GM12892 (cell line): Measurements from ENCODE around the gene SANBR. TPM values are rescaled to one million over a fixed set of nuclear protein-coding genes. Genes with fewer than 3 reads are reported as not detected.
"Not testable (repeated sequence)": the region's sequence is repeated elsewhere in the genome, so short reads cannot be mapped to it uniquely, and the experiment has no call there.

ENCODE experiments used
- DNase-seq: peaks from one replicate; pipeline ENCODE4 v3.0.0; 2011; ENCODE audit not compliant: insufficient read length
- FAIRE-seq: peaks from 2 replicates; lab custom pipeline; 2011; peaks lifted over from hg19 to GRCh38; lab: Jason Lieb, UNC
- POLR2A ChIP-seq: IDR thresholded peaks from 2 replicates; pipeline ENCODE4 v1.6.1; 2011; ENCODE audit warnings: low read depth, low read length, control low read depth
- POLR2AphosphoS5 ChIP-seq: IDR thresholded peaks from 2 replicates; pipeline ENCODE4 v1.6.1; 2011; ENCODE audit warnings: low read depth, low read length, control low read depth
- TAF1 ChIP-seq: IDR thresholded peaks from 2 replicates; pipeline ENCODE4 v1.6.1; 2011; ENCODE audit warnings: low read depth, mild to moderate bottlenecking, control low read depth, low read length, borderline replicate concordance
- polyA plus RNA-seq: library from polyadenylated mRNA; unstranded; fragments of >200 nt; gene quantifications from one replicate; pipeline ENCODE4 v1.2.1, GENCODE V29; 2012; ENCODE audit warnings: missing spikeins, inconsistent platforms; ENCODE audit not compliant: missing spikeins

The SANBR gene
- 7.6 TPM for polyA plus RNA-seq

DNA sequence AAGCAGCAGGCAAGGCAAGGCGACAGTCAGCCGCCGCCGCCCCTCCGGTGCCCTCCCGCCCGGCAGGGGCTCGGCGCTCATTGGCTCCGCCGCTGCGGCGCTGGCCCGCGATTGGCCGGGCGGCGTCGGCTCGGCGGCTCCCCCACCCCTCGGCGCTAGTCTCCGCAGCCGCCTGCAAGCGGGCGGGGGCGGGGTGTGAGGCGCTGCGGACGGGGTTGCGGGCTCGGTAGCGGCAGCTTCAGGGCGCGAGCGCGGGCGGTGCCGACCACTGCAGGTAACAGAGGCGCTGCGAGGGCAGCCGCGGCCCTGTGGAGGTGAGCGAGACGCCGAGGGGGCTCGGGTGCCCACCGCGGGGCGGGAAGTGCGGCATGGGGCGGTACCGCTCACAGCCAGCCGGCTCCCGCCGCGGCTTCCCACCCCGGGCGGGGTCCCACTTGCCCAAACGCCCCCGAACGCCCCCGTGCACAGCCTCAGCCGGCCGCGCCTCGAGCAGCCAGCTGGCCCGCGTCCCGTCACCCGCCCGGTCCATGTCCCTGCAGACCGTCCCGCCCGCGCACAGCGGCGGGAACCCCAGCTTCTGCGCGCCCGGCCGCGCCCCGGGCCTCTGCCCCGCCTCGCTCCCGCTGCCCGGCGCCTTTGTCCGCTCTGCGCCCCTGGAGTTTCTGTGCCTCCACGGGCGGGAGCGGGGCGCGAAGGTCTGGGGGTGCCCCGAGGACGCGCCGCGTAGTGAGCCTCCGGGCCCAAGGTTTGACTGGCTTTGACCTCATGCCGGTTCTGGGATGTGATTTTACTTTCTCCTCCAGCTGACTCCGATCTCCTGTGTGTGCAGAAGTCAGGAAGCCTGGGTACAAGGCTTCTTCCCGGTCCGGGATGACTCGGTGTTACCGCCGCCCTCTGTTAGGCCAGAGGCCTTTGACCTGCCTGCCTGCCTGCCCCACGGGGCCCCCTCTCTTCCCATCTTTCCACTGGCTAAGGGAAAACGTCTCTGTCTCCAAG lies at the start of gene SANBR:
SANBR (plus strand) TSS at position 158 of the 996 bp plus-strand sequence. CDS start 4,480 bp downstream, outside the sequence.
- DNase-seq: peak; percentile 77
- FAIRE-seq: peak; percentile 94
- TF ChIP-seq POLR2A: no peak; the same call in 1 of the 2 replicates
- 0 out of 2 replicates have a peak, but pooled peaks have one; percentile 22 for TF ChIP-seq TAF1
- TF ChIP-seq POLR2AphosphoS5: no peak

DNA sequence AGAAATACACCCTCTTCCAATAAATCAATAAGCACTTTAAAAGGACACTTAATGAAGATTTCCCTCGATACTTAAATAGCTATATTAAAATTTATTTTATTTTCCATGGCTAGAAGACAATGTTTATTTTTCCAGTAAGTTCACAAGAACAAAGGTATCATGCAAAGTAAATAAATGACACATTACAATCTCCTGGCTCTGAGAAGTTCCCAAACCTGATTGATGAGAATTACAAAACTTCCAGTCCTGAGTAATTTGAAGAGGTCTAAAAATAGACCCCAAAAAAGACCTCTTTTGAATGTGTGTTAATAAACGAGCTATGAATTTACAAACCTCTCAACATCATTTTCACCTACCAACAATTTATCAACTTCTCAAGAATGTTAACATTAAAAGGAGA lies 49.7 kb upstream of the SANBR start:
- TF ChIP-seq POLR2AphosphoS5: no peak
- no peak for TF ChIP-seq POLR2A
- no peak for TF ChIP-seq TAF1
- DNase-seq: no peak
- no peak for FAIRE-seq

DNA sequence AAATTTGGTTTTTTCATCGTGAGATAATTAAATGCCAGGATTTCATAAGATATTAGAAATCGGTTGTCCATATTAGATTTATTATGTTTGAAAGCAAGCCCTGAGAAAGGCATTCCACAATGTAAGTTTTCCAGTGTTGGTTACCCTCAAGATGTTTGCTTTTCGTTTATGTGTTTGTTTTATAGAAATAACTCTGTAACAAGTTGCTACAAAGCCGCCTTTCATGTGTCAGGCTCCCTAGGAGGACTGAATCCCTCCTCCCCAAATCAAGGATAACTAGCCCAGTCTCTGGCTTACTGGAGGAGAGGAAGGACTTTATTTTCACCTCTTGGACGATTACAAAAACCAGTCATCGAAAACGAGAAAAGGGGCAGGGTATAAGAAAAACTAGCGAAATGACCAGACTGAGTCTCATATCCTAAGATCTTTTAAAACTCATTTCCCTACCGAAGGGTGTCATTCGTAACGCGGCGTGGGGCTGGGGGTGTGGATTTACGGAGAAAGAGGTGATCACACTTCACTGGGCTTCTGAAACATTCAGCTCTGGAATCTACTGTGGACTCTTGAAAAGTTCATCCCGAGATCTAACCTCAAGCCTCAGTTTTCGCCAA lies 49.2 kb upstream of the SANBR start:
- DNase-seq: peak; percentile 11
- TF ChIP-seq TAF1: no peak
- no peak for TF ChIP-seq POLR2AphosphoS5
- TF ChIP-seq POLR2A: no peak
- FAIRE-seq: no peak

DNA sequence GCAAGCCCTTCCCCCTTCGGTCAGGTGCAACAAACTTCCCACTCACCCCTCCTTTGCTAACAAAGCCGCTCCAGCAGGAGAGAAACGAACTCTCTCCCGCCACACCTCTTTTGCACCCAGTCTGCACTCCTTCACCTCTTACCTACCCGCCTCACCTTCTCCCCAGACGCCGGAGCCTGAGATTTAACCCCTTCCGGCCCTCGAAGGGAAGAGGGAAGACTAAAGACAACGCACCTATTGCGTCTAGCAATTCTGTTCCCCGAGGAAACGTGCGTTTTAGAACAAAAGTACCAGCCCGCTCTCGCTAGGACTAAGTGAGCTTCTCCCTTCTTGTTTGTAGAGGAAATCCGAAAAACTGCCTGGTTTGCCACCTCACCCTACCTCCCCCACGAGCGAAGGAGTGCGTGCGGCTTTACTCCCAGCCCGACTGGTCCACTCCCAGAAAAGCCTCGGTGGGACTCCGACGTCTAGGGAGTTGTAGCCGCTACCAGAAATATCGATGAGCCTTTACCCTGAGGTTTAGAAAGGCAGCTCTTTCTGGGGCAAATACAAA lies 48.6 kb upstream of the SANBR start:
- TF ChIP-seq TAF1 (peak; percentile 70; the same call in 1 of the 2 replicates), POLR2AphosphoS5 (peak; percentile 74), POLR2A (peak; percentile 60)
- peak; percentile 92 for FAIRE-seq
- DNase-seq: peak; percentile 53

DNA sequence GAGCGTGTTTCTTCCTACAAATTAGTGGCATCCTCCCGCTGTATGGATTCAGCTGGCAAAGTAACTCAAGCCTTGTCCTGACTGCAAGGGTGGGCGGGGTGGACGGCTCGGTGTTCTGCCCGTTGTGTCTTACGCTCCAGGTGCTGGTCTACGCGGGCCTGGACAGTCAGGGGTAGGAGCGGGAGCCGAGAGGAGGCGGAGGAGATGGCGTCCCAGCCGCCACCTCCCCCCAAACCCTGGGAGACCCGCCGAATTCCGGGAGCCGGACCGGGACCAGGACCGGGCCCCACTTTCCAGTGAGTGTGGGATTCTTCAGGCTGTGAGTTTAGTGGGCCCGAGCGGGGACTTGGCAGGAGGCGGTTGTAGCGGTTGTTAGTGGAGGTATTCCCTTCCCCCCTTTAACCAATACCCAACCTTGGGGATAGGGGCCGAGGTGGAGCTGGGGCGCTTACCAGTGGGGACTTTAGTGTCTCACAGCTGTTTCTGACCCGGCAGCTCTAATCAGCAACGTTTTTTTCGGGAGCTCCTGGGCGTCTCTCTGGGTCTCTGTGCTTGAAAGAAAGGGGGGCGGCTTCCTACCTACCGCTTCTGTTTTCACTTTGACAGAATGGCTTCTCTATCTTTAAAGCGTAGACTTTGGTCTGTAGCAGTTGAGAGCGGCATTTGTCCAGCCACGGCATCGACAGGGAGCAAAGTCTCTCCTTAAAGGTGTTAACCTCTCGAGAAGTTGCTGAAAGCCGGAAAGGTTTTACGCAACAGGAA lies 47.9 kb upstream of the SANBR start, which contains the start of the genes PEX13 and PUS10:
PEX13 (plus strand) TSS at position 165 of the 762 bp plus-strand sequence; CDS start at position 205, 40 bp downstream.
PUS10 (minus strand) TSS at position 700 of the 762 bp plus-strand sequence. CDS start 6,365 bp downstream, outside the sequence.
- FAIRE-seq (peak; percentile 84), DNase-seq (peak; percentile 64)
- no peak; the same call in 1 of the 2 replicates for TF ChIP-seq POLR2A
- TF ChIP-seq TAF1: no peak
- no peak; the same call in none of the 2 replicates for TF ChIP-seq POLR2AphosphoS5

DNA sequence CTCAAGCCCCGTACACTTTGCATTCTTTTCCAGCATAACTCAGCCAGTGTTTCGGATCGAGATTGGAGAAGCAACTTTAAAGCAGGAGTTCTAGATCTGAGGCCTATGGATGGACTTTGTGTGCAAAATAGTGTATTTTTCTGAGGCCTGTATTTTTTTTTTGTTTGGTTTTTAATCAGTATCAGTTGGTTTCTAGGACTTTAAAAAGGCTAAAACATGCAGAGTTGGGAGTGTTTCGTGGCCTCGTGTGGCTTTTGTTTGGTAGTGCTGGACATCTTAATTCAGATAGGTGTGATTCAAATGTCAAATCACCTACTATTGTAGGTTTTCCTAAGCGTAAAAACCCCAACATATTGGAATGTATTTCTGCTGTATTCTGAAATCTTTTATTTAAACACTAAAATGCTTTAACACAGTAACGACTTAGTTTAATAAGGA lies 47.3 kb upstream of the SANBR start:
- no peak for FAIRE-seq

DNA sequence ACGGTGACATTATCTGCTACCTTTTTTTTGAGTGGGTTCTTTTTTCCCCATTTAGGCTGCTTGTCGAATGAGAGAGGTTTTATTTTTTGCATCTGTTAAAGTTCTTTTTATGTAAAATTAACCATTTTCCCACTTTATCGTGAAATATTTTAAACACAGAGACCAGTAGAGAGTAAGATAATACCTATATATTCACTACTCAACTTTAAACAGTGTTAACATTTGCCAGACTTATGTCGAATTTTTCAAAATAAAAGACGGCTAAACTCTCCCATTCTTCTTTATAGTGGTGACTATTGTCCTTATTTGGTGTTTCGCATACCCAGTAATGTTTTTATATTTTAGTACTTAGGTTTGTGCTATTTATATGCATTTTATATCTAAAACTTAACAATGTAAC lies 46.9 kb upstream of the SANBR start:
- FAIRE-seq: no peak
- DNase-seq: no peak
- TF ChIP-seq POLR2AphosphoS5 (no peak), TAF1 (no peak), POLR2A (no peak)

More for the DNA sequence above, 47.3 kb upstream of the SANBR start:
- no peak for TF ChIP-seq TAF1
- DNase-seq: no peak

DNA sequence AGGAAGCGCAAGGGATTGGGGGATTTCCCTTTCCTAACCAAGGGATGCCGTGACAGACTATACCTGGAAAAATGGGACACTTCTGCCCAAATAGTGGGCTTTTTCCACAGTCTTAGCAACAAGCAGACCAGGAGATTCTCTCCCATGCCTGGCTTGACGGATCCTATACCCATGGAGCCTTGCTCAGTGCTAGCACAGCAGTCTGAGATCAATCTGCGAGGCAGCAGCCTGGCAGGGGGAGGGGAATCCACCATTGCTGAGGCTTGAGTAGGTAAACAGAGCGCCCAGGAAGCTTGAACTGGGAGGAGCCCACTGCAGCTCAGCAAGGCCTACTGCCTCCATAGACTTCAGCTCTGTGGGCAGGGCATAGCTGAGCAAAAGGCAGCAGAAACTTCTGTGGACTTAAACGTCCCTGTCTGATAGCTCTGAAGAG lies 44.4 kb upstream of the SANBR start:
- TF ChIP-seq TAF1: no peak
- TF ChIP-seq POLR2A: no peak
- TF ChIP-seq POLR2AphosphoS5: no peak
- FAIRE-seq: no peak
- no peak for DNase-seq

DNA sequence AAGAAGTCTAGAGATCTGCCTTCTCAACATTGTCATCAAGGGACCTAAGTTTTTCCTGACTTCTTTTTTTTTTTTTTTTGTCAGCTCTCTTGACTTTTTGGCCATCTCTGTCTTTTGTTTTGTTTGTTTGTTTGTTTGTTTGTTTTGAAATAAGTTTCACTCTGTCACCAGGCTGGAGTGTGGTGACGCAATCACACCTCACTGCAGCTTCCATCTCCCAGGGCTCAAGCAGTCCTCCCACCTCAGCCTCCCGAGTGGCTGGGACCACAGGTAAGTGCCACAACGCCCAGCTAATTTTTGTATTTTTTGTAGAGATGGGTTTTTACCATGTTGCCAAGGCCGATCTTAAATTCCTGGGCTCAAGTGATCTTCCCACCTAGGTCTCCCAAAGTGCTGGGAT lies 42.0 kb upstream of the SANBR start:
- DNase-seq: no peak
- no peak for FAIRE-seq
- TF ChIP-seq POLR2AphosphoS5: no peak
- TF ChIP-seq POLR2A: no peak

DNA sequence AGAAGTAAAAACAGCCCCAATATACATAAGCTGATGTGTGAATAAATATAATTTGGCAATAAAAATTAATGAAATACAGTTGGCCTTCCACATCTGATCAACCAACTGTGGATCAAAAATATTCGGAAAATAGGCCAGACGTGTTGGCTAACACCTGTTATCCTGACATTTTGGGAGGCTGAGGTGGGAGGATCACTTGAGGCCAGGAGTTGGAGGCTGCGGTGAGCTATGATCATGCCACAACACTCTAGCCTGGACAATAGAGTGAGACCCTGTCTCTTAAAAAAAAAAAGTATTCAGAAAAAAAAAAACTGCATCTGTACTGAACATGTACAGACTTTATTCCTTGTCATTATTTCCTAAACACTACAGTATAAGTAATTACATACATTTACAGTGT lies 36.1 kb upstream of the SANBR start:
- DNase-seq (no peak), FAIRE-seq (no peak)
- no peak for TF ChIP-seq POLR2AphosphoS5
- TF ChIP-seq TAF1: no peak
- TF ChIP-seq POLR2A: no peak

DNA sequence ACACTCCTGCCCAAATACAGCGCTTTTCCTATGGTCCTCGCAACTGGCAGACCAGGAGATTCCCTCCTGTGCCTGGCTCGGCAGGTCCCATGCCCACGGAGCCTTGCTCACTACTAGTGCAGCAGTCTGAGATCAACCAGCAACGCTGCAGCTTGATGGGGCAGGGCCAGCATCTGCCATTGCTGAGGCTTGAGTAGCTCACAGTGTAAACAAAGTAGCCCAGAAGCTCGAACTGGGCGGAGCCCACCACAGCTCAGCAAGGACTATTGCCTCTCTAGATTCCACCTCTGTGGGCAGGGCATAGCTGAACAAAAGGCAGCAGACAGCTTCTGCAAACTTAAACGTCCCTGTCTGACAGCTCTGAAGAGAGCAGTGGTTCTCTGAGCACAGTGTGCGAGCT lies 31.1 kb upstream of the SANBR start:
- not testable (repeated sequence) for FAIRE-seq, DNase-seq

DNA sequence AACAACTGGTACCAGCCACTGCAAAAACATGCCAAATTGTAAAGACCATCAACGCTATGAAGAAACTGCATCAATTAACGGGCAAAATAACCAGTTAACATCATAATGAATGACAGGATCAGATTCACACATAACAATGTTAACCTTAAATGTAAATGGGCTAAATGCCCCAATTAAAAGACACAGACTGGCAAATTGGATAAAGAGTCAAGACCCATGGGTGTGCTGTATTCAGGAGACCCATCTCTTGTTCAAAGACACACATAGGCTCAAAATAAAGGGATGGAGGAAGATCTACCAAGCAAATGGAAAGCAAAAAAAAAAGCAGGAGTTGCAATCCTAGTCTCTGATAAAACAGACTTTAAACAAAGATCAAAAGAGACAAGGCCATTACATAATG lies 29.0 kb upstream of the SANBR start:
- not testable (repeated sequence) for DNase-seq, FAIRE-seq
